ENCODE data around the gene DOK3.
A peak's percentile ranks its signal among the peaks of the same experiment; 100 is the strongest.

DOK3 gene

GRCh38 chr5:177482359-177482795 lies 27.2 kb downstream of the DOK3 start:
- no peak for DNase-seq (ENCODE audit: low spot score)
- TF ChIP-seq CTCF (conservative IDR thresholded peaks at IDR 0.05; ENCODE audit: low read depth): no peak
- peak overlapping the region; percentile 82 for H3K27ac ChIP-seq
- CTCF ChIA-PET: interaction anchor here (1.1 kb wide), 1 partner anchor 13 kb away, joined by 3 read pairs; no protein-coding TSS in a partner anchor
- POLR2A ChIA-PET (ENCODE audit: low non-redundant PET): no interaction called here

- ChIA-PET CTCF (interaction anchor here (0.6 to 2.4 kb wide), 3 partner anchors 12 to 53 kb away, joined by 3 to 14 read pairs (median 4); partner anchors contain the start of gene GRK6), POLR2A (ENCODE audit: low non-redundant PET) (interaction anchor here (0.7 kb wide), 2 partner anchors 17 to 54 kb away, joined by 3 to 5 read pairs; no protein-coding TSS in a partner anchor)
- peak overlapping the region; percentile 82 for H3K27ac ChIP-seq
- no peak for TF ChIP-seq CTCF (conservative IDR thresholded peaks at IDR 0.05; ENCODE audit: low read depth)
- DNase-seq (ENCODE audit: low spot score): no peak
Observed at GRCh38 chr5:177479774-177480173, 29.9 kb downstream of the DOK3 start.

GRCh38 chr5:177478711-177479646 lies 30.6 kb downstream of the DOK3 start:
- ChIA-PET CTCF (interaction anchor here (1.3 to 2.4 kb wide), 4 partner anchors 10 to 24 kb away, joined by 4 to 14 read pairs (median 7); no protein-coding TSS in a partner anchor), POLR2A (ENCODE audit: low non-redundant PET) (interaction anchor here (1.2 kb wide), 1 partner anchor 89 kb away, joined by 4 read pairs; no protein-coding TSS in a partner anchor)

GRCh38 chr5:177477701-177478477 lies 31.7 kb downstream of the DOK3 start:
- ChIA-PET POLR2A (ENCODE audit: low non-redundant PET) (interaction anchor here (0.6 to 1.2 kb wide), 4 partner anchors 9 to 88 kb away, joined by 3 to 4 read pairs (median 4); partner anchors contain the start of gene GRK6), CTCF (interaction anchor here (1.1 to 2.4 kb wide), 5 partner anchors 11 to 74 kb away, joined by 4 to 14 read pairs (median 5); no protein-coding TSS in a partner anchor)
- TF ChIP-seq CTCF (conservative IDR thresholded peaks at IDR 0.05; ENCODE audit: low read depth): no peak
- no peak for DNase-seq (ENCODE audit: low spot score)
- H3K27ac ChIP-seq: peak overlapping the region; percentile 82

More at GRCh38 chr5:177478711-177479646, 30.6 kb downstream of the DOK3 start:
- H3K27ac ChIP-seq: peak overlapping the region; percentile 82
- TF ChIP-seq CTCF (conservative IDR thresholded peaks at IDR 0.05; ENCODE audit: low read depth): no peak
- DNase-seq (ENCODE audit: low spot score): no peak

GRCh38 chr5:177476531-177477233 lies 32.9 kb downstream of the DOK3 start:
- ChIA-PET CTCF (interaction anchor here (0.6 to 2.1 kb wide), 3 partner anchors 21 to 40 kb away, joined by 3 to 10 read pairs (median 4); no protein-coding TSS in a partner anchor), POLR2A (ENCODE audit: low non-redundant PET) (interaction anchor here (0.8 kb wide), 1 partner anchor 19 kb away, joined by 3 read pairs; no protein-coding TSS in a partner anchor)
- DNase-seq (ENCODE audit: low spot score): no peak
- H3K27ac ChIP-seq: peak overlapping the region; percentile 82
- TF ChIP-seq CTCF (conservative IDR thresholded peaks at IDR 0.05; ENCODE audit: low read depth): no peak
